Left kidney (tissue), 2 donors: ENCODE data around the gene ASAP3. TPM values are rescaled to one million over a fixed set of nuclear protein-coding genes. Genes with fewer than 3 reads are reported as not detected.

ENCODE experiments used
- DNase-seq: peaks from one replicate; pipeline ENCODE4 v3.0.0-alpha.2; 2013
- polyA plus RNA-seq: library from polyadenylated mRNA; unstranded; fragments of 120-200 nt; gene quantifications from one replicate; pipeline ENCODE4 v1.2.1, GENCODE V29; 2013; ENCODE audit not compliant: insufficient read length

ASAP3 gene
- polyA plus RNA-seq, 1 donor: 40.1 TPM

GRCh38 chr1:23478896-23479665 lies 4.9 kb downstream of the ASAP3 start:
- DNase-seq: peak; percentile 33

GRCh38 chr1:23477359-23478144 lies 6.4 kb downstream of the ASAP3 start:
- no peak for DNase-seq

GRCh38 chr1:23475641-23476040 lies 8.3 kb downstream of the ASAP3 start:
- DNase-seq: no peak

GRCh38 chr1:23475134-23475628 lies 8.8 kb downstream of the ASAP3 start:
- DNase-seq: no peak

GRCh38 chr1:23473037-23473800 lies 10.8 kb downstream of the ASAP3 start:
- no peak for DNase-seq

- no peak for DNase-seq
Measured at GRCh38 chr1:23472351-23473036, 11.5 kb downstream of the ASAP3 start.

DNA sequence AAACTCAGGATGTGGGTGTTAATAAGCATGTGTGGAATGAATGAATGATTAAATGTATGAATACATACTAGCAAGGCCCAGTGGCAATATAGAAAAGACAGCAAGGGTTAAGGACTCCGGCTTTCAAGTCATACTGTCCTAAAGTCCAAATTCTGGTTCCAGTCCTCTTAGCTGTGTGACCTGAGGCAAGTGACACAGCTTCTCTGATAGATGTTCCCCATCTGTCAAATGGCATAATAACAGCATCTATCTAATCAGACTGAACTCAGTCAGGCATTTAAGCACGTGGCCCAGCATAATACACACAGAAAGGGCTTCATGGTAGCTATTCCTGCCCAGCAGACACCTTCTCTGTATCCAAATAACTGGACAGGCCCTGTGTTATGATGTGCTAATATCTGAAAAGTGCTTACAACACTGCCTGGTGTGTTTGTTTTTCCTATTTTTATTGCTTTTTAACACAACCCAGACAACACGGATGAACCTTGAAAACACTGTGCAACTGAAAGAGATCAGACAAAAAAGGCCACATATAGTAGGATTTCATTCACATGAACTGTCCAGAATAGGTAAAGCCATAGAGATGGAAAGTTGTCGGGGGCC lies 12.4 kb downstream of the ASAP3 start:
- no peak for DNase-seq

- DNase-seq: no peak
Measured at GRCh38 chr1:23470282-23471070, 13.5 kb downstream of the ASAP3 start.

DNA sequence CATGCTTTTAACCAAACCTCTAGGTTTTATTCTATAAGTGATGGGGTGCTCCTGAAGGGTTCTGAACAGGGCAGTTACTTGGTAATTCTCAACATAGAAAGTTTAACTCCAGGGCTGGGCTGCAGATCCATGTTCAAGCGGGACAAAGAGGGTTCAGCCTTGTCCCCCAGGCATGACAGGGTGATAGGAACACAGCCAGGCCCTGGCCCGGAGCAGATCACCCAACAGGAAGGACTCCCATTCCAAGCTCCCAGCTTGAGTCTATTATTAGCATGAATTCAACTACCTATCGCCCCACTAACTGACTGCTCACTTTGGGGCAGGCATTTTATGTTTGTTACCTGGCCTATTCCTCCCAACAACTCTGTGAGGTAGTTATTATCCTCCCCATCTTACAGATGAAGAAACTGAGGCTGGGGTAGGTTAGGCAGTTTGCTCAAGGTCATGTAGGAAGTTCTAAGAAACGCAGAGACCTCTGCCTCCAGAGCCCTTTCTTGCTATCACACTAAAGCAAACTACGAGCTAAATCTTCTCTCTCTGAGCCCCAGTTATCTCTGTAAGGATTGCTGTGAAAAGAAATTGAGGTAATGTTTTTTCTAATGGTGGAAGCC lies 14.5 kb downstream of the ASAP3 start:
- DNase-seq: no peak

DNA sequence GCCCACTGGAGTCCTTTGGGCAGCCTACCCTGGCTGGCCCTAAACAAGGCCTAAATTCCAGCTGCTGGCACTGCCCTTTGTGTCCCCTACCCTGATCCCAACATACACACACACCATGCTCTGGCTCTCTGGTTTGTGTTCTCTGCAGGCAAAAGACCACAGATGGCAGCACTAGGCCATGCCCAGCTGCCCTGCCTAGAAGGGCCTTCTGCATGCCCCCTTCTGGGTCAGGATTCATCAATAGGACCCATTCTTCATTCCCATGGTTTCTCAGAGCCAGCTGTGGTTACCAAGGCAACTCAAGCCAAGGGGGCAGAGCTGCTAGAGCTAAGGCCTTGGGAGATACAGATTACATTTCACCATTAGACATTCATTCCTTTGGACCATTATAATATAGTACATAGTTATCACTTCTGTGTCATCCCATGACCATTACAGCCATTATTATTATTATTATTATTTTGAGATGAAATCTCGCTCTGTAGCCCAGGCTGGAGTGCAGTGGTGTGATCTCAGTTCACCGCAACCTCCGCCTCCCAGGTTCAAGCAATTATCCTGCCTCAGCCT lies 17.5 kb downstream of the ASAP3 start:
- no peak for DNase-seq

DNA sequence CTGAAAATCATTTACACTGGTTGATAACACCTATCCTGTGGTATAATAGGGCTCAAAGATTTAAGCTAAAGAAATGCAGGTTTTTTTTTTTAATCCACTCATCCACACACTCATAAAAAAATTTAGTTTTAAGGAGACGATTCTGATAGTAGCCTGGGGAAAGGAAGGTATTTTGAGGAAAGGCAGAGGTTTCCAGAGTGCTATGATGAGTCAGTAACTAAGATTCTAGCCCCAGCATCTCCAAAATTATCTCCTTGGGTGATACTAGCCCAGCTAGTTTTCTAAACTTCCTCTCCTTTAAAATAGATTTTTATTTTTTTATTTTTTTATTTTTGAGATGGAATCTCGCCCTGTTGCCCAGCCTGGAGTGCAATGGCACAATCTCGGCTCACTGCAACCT lies 20.7 kb downstream of the ASAP3 start:
- no peak for DNase-seq

DNA sequence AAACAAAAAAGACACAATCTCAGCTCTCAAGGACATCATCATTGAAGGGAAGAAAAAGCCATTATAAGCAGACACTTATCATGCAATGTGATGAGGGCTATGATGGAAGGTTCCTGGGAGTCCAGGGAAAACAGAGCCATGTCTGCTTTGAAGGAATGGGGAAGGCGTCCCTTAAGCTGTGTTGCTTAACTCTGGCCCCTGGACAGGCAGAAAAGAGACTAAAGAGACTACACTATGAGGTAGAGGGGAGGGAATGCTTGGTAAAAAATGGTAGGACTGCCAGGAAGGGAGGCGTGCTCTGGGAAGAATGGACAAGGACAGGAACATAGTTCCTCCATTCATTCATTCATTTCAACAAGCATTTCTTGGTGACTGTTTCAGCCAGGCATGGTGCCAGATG lies 21.2 kb downstream of the ASAP3 start:
- DNase-seq: no peak

GRCh38 chr1:23461050-23461449 lies 22.9 kb downstream of the ASAP3 start:
- no peak for DNase-seq

DNA sequence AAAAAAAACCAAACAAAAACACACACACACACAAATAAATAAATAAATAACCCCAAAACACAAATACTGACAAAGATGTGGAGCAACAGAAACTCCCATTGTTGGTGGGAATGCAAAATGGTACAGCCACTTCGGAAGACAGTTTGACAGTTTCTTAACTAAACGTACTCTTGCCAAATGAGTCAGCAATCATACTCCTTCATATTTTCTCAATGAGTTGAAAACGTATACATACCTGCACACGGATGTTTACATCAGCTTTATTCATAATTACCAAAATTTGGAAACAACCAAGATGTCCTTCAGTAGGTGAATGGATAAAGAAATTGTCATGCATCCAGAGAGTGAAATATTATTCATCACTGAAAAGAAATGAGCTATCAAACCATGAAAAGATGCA lies 23.5 kb downstream of the ASAP3 start:
- DNase-seq: no peak

DNA sequence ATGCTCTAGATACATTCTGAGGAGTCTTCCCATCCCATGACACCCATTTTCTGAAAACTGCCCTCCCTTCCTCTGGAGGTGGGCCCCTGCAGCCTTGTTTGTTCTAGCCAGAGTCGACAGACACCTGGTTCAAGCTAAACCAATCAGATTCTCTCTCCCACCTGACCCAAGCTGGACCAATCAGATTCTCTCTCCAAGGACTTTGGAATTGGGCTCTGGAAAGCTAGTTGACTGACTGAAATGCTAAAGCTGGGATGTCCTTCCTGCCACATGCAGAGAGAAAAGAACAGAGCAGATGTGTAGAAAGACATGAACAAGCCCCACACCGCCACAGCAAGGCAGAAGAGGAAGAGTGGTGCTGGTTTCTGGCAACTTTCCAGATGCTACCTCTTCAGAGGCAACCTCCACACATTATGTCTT lies 24.6 kb downstream of the ASAP3 start:
- no peak for DNase-seq

GRCh38 chr1:23456226-23456625 lies 27.8 kb downstream of the ASAP3 start:
- DNase-seq: no peak

GRCh38 chr1:23453455-23454000 lies 30.5 kb downstream of the ASAP3 start:
- no peak for DNase-seq

- peak; percentile 44 for DNase-seq
Measured at GRCh38 chr1:23452011-23452411, 32.0 kb downstream of the ASAP3 start.

DNA sequence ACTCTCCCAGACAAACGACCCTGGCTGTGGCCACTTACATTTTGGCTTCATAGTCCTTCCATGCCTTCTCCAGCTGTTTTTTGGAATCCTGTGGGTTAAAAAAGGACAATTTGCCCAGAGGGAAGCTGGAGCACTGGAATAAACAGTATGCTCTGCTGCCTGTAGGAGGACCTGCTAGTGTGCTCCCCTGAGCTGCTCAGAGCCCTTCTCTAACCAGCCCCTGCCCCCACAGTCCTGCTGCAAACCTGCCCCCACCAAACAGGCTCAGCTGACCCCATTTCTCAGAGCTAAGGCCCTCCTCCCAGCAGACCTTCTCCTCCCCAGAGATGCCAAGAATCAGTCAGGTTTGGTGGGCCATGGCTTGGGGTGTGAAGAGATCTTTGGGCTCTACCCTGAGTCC lies 32.5 kb downstream of the ASAP3 start:
- no peak for DNase-seq

DNA sequence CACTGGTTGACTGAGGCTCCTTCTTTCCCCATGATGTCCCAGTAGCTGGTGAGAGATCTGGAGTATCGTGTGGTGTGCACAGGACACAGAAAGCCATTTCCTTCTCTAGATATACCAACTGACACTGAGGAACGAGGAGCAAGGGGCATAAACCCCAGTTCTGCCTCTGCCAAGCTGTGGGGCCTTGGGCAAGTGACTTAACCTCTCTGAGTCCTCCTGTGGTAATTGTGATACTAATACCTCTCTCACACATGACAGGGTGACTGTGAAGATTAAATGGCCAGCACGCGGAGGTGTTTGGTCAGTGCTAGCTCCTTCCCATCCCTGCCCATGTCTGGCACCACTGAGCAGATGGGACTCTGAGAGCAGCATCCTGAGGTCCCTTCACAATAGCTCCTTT lies 33.1 kb downstream of the ASAP3 start:
- DNase-seq: no peak
